ENCODE measurements around the gene ATP6V1G3.
"Not testable (repeated sequence)": the region's sequence is repeated elsewhere in the genome, so short reads cannot be mapped to it uniquely, and the experiment has no call there.

Gene ATP6V1G3

DNA sequence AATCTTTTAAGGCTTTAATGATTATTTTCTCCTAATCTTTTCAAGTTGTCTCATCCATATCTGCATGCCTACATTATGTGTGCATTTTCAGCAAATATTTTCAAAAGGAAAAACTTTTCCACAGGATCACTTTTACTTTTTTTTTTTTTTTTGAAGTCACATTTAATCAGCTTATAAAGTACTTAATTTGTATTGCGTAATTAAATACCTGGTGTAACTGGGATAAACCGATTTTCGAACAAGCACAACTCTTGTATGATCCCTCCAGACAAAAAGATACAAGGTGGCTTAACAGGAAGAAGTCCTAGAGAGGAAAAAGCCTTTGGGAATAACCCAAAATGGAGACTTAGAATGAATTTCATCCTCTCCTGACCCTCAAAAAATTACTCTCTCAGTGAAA is 1.3 kb upstream of the ATP6V1G3 start:
- DNase-seq = no peak

- DNase-seq = no peak
Measured at GRCh38 chr1:198538579-198539364, 1.7 kb downstream of the ATP6V1G3 start.

- DNase-seq = no peak
Measured at GRCh38 chr1:198535631-198536030, 4.8 kb downstream of the ATP6V1G3 start.

GRCh38 chr1:198534548-198535418 is 5.7 kb downstream of the ATP6V1G3 start:
- no peak for DNase-seq

GRCh38 chr1:198531891-198532290 is 8.6 kb downstream of the ATP6V1G3 start:
- no peak for DNase-seq

- DNase-seq = no peak
Measured at GRCh38 chr1:198530953-198531352, 9.5 kb downstream of the ATP6V1G3 start.

- no peak for DNase-seq
Measured at GRCh38 chr1:198529414-198529813, 11.1 kb downstream of the ATP6V1G3 start.

DNA sequence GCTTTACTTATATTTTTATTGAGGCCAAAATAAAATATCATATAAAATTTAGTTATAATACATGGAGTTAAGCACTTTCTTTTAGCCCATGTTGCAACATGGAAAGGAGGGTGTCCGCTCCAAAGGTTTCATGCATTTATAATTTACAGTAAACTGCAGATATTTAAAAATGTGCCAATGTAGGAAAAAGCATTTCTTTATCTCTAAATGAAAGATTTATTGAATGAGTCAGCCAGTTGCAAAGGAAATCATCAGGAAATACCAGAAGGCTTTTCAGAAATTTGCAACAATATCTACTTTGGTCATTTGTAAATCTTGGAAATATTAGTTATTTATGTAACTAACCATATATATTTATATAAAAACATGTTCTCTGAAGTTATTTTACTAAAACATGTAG is 12.1 kb downstream of the ATP6V1G3 start:
- DNase-seq = no peak

GRCh38 chr1:198524556-198524955 is 15.9 kb downstream of the ATP6V1G3 start:
- DNase-seq = no peak

DNA sequence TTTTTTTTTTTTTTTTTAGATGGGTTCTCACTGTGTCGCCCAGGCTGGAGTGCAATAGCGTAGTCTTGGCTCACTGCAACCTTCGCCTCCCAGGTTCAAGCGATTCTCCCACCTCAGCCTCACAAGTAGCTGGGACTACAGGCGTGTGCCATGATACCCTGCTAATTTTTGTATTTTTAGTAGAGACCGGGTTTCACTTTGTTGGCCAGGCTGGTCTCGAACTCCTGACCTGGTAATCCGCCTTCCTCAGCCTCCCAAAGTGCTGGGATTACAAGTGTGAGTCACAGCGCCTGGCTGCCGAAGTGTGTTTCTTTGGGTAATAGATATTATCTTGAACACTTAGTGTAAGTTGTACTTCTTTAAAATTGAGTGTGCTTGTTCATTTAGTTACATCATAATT is 16.4 kb downstream of the ATP6V1G3 start:
- DNase-seq = not testable (repeated sequence)

- no peak for DNase-seq
Measured at GRCh38 chr1:198523182-198523950, 17.1 kb downstream of the ATP6V1G3 start.

GRCh38 chr1:198520524-198521254 is 19.8 kb downstream of the ATP6V1G3 start:
- DNase-seq = no peak

DNA sequence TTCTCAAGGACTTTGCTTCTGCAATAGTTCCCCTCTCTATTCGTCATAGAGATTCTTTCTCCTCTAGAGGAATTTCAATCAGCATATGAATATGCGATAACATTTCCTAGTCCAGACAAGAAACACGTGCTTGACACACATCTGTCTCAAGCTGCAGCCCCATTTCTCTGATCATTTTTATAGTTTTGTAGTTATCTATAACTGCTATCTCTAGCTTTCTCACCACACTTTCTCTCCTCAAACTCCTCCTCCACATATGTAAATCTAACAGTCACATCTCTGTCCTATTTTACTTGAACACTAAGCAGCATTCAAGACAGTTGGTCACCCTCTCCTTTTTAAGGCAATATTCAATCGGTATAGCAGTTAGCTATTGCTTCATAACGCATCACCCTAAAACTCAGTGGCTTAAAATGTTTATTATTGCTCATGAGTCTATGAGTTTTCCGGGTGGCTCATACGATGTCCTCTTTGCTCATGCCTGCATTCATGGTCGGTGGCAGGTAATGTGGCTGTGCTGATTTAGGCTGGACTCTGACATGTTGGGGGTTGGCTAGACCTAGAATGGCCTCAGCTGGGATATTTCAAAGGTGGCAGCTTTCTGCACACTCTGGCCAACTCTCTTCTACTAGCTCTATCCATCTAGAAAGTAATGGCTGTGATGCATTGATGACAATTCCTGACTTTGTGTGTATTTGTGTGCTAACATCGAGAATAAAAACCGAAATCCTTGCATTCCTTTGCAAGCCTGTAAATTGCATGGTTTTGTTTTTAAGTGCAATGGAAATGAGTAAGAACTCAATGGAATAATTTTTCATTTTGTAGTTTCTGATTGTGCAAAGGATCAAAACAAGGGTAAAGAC is 20.6 kb downstream of the ATP6V1G3 start:
- DNase-seq = no peak

- no peak for DNase-seq
Measured at GRCh38 chr1:198517623-198518199, 22.8 kb downstream of the ATP6V1G3 start.

DNA sequence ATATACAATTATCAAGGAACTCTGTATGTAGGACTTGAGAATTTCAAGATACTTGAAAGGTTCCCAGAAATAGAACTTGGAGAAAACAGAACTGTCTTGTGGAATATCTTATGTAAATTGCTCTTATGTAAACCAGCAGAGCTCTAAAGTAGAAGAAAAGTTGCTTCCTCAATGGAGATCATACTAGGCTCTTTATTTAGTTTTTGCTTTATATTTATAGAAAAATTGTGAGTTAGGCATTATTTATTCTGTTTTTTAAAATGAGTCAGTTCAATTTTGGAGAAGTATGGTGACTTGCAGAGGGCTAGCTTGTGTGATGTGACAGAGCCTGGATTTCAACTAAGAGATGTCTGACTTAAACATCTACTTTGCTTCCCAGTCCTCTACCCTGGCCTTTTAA is 40.4 kb downstream of the ATP6V1G3 start:
- no peak for DNase-seq

GRCh38 chr1:198499588-198499987 is 40.9 kb downstream of the ATP6V1G3 start:
- DNase-seq = no peak

DNA sequence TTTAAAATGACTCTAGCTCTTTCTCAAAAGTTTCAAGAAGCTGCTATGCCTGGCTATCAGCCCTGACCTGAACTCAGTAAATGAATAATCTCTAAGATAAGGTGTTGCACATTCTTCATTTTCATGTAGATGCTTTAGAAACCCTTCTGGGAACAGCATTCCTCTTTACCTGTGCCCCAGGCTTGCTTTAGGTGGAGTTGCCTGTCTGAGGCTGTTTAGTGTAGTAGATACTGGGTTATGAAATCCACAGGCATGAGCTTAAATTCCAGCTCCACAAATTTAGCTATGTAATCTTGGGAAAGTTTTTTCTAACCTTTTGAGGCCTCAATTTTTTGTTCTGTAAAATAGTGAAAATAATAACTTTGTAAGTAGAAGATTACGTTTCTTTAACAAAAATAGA is 41.6 kb downstream of the ATP6V1G3 start:
- no peak for DNase-seq

DNA sequence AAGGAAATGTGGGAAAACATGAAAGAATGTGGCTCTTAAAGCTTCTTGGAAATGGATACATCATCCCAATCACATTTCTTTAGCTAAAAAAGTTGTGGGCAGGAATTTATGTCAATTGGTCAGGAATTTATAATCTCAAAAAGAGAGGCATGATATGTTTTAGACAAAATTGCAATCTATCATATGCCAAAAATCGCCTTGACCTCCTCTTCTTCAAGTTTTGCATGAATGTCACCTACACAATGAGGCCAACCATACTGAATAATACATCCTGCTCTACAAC is 42.4 kb downstream of the ATP6V1G3 start:
- DNase-seq = no peak

DNA sequence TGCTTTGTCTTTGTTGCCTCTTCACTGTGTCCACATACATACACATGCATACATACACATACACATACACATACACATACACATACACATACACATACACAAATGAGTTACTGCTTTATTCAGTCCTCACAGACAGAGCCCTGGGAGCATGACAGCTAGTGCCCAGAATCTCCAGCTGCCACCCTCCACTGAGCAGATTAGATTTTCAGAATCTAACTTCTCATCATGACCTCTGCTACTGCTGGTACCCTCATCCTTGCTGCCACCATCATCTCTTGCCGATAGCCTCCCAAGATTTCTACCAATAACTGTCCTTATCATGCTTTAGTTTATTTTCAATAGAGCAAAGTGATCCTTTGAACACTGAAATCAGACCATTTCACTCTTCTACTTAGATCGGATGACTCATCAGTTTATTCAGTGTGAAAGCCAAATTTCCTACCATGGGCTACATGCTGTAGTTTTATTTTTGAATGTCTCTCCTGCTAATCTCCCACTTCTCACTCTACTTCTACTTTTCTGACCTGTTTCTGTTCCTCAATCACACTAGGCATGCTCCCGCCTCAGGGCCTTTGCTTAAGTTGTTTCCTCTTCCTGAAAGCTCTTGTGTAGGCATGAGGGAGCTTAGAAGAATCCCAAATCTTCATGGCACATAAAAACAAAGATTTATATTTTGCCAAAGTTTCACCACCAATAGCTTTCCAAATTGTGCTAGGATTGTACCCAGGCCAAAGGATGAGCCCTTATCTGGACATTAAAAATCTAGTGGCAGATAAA is 43.0 kb downstream of the ATP6V1G3 start:
- DNase-seq = no peak
